ENCODE measurements around the gene ZNF236.

ZNF236 gene

GRCh38 chr18:76960528-76961035, 138.2 kb downstream of the ZNF236 start:
- Histone ChIP-seq H3K9me3 (ENCODE audit: low read length) (no peaks in the 10 kb centered on the region), H3K27ac (ENCODE audit: low read depth, low read length, poor library complexity, severe bottlenecking) (peak overlapping the region; percentile 11), H3K4me1 (ENCODE audit: insufficient read depth, low read length, severe bottlenecking) (peaks cover 25% of the 10 kb centered on the region), H3K9ac (ENCODE audit: low read length) (no peak overlapping the region), H4K20me1 (ENCODE audit: insufficient read depth, low read length) (no peaks in the 10 kb centered on the region), H3F3A (ENCODE audit: insufficient read depth, low read length) (no peaks in the 10 kb centered on the region), H3K36me3 (ENCODE audit: insufficient read depth, low read length) (peaks cover 58% of the 10 kb centered on the region), H3K9me2 (ENCODE audit: low read depth, low read length) (no peaks in the 10 kb centered on the region), H3K79me2 (ENCODE audit: insufficient read depth, low read length) (no peaks in the 10 kb centered on the region), H3K4me2 (ENCODE audit: low read length) (no peak overlapping the region), H3K27me3 (ENCODE audit: insufficient read depth, low read length) (no peaks in the 10 kb centered on the region), H3K4me3 (ENCODE audit: low read depth, low read length, poor library complexity, severe bottlenecking) (no peak overlapping the region), H2AFZ (ENCODE audit: low read length) (no peak overlapping the region)
- peak; percentile 86 for TF ChIP-seq CTCF (IDR thresholded peaks at IDR 0.05; ENCODE audit: low read length)
- TF ChIP-seq EZH2 (IDR thresholded peaks at IDR 0.05; ENCODE audit: borderline replicate concordance, low read length) = no peak

GRCh38 chr18:76962851-76963250, 140.5 kb downstream of the ZNF236 start:
- Histone ChIP-seq H3K27ac (ENCODE audit: low read depth, low read length, poor library complexity, severe bottlenecking) (no peak overlapping the region), H3K9me2 (ENCODE audit: low read depth, low read length) (no peaks in the 10 kb centered on the region), H3K36me3 (ENCODE audit: insufficient read depth, low read length) (peaks cover 56% of the 10 kb centered on the region), H4K20me1 (ENCODE audit: insufficient read depth, low read length) (no peaks in the 10 kb centered on the region), H3F3A (ENCODE audit: insufficient read depth, low read length) (no peaks in the 10 kb centered on the region; the same call in 1 of the 2 replicates), H3K79me2 (ENCODE audit: insufficient read depth, low read length) (no peaks in the 10 kb centered on the region), H3K9ac (ENCODE audit: low read length) (no peak overlapping the region), H2AFZ (ENCODE audit: low read length) (no peak overlapping the region), H3K4me2 (ENCODE audit: low read length) (no peak overlapping the region), H3K4me3 (ENCODE audit: low read depth, low read length, poor library complexity, severe bottlenecking) (no peak overlapping the region), H3K4me1 (ENCODE audit: insufficient read depth, low read length, severe bottlenecking) (peaks cover 30% of the 10 kb centered on the region), H3K9me3 (ENCODE audit: low read length) (0 out of 2 replicates have a peak, but pooled peaks cover 2% of the 10 kb centered on the region), H3K27me3 (ENCODE audit: insufficient read depth, low read length) (no peaks in the 10 kb centered on the region)
- TF ChIP-seq EZH2 (IDR thresholded peaks at IDR 0.05; ENCODE audit: borderline replicate concordance, low read length) (no peak), CTCF (IDR thresholded peaks at IDR 0.05; ENCODE audit: low read length) (no peak)

- Histone ChIP-seq H3K27me3 (ENCODE audit: insufficient read depth, low read length) (no peaks in the 10 kb centered on the region), H3K9ac (ENCODE audit: low read length) (no peak overlapping the region), H3F3A (ENCODE audit: insufficient read depth, low read length) (no peaks in the 10 kb centered on the region; the same call in 1 of the 2 replicates), H3K27ac (ENCODE audit: low read depth, low read length, poor library complexity, severe bottlenecking) (no peak overlapping the region), H2AFZ (ENCODE audit: low read length) (no peak overlapping the region), H3K4me1 (ENCODE audit: insufficient read depth, low read length, severe bottlenecking) (peaks cover 30% of the 10 kb centered on the region), H3K9me3 (ENCODE audit: low read length) (0 out of 2 replicates have a peak, but pooled peaks cover 2% of the 10 kb centered on the region), H3K9me2 (ENCODE audit: low read depth, low read length) (no peaks in the 10 kb centered on the region), H3K79me2 (ENCODE audit: insufficient read depth, low read length) (no peaks in the 10 kb centered on the region), H3K4me2 (ENCODE audit: low read length) (no peak overlapping the region), H3K36me3 (ENCODE audit: insufficient read depth, low read length) (peaks cover 55% of the 10 kb centered on the region), H4K20me1 (ENCODE audit: insufficient read depth, low read length) (no peaks in the 10 kb centered on the region), H3K4me3 (ENCODE audit: low read depth, low read length, poor library complexity, severe bottlenecking) (no peak overlapping the region)
- TF ChIP-seq CTCF (IDR thresholded peaks at IDR 0.05; ENCODE audit: low read length) = no peak
- no peak for TF ChIP-seq EZH2 (IDR thresholded peaks at IDR 0.05; ENCODE audit: borderline replicate concordance, low read length)
Measured at GRCh38 chr18:76963936-76964335, 141.6 kb downstream of the ZNF236 start.
